ENCODE data around the gene GMCL2. TPM values are rescaled to one million over a fixed set of nuclear protein-coding genes. Genes with fewer than 3 reads are reported as not detected.
A peak's percentile ranks its signal among the peaks of the same experiment; 100 is the strongest.

Gene GMCL2
- total and polyA plus RNA-seq, 9 of the 15 experiments (the other 6 are each of a cell fraction or from before 2014, with no cell fraction given): 0.04 TPM; not detected in 8

GRCh38 chr5:178182158-178182876, 4.9 kb downstream of the GMCL2 start (continued):
- TF ChIP-seq ZBTB33 (CRISPR knock-in tag; IDR thresholded peaks at IDR 0.05): no peak
- TF ChIP-seq CHD1 (IDR thresholded peaks at IDR 0.05; ENCODE audit: low read length): no peak
- TF ChIP-seq ZNF146 (CRISPR knock-in tag; IDR thresholded peaks at IDR 0.05; ENCODE audit: unreplicated experiment): no peak
- TF ChIP-seq WHSC1 (IDR thresholded peaks at IDR 0.05; ENCODE audit: low read length): no peak
- TF ChIP-seq SLC30A9 (CRISPR knock-in tag; IDR thresholded peaks at IDR 0.05): no peak
- TF ChIP-seq REST (IDR thresholded peaks at IDR 0.05; ENCODE audit: borderline replicate concordance): no peak
- TF ChIP-seq REST (CRISPR knock-in tag; IDR thresholded peaks at IDR 0.05; ENCODE audit: low read depth): no peak
- no peak for TF ChIP-seq SP1 (CRISPR knock-in tag; IDR thresholded peaks at IDR 0.05)
- TF ChIP-seq LCOR (CRISPR knock-in tag; IDR thresholded peaks at IDR 0.05): no peak
- TF ChIP-seq KLF10 (CRISPR knock-in tag; IDR thresholded peaks at IDR 0.05): no peak
- TF ChIP-seq FOXA3 (CRISPR knock-in tag; conservative IDR thresholded peaks at IDR 0.05 in 1 of 2, IDR thresholded peaks at IDR 0.05 in 1 of 2): no peak
- TF ChIP-seq POLR2AphosphoS5 (IDR thresholded peaks at IDR 0.05; ENCODE audit: control insufficient read depth, insufficient read depth, low read depth, low read length): peak; percentile 71; the same call in 1 of the 2 replicates

Measured in K562 (cell line).